GM12878 (cell line): ENCODE measurements around the gene PACS1. TPM values are rescaled to one million over a fixed set of nuclear protein-coding genes. Genes with fewer than 3 reads are reported as not detected.

Experiments used
- ATAC-seq: fragments of 200-7000 bp; cut with Tn5 transposase; 3 replicates; pipeline ENCODE4 v1.9.1; 2020; ENCODE audit warnings: mild to moderate bottlenecking, moderate library complexity
- BruUV-seq: library from RNA; stranded (reverse); fragments of 400-500 nt; replicated peaks from 2 replicates; lab custom pipeline; 2021; lab: Mats Ljungman, UMichigan
- CTCF ChIA-PET: fragments of 300-600 bp; sonication (Branson Sonifier 250); formaldehyde crosslinking; extraction: SDS; loops from one replicate; lab custom pipeline; 2021; ENCODE audit warnings: inconsistent platforms; lab: Yijun Ruan, JAX
- POLR2A ChIA-PET: fragments of 350-600 bp; formaldehyde crosslinking; extraction: SDS; loops from one replicate; lab custom pipeline; 2021; ENCODE audit warnings: inconsistent platforms; lab: Charles Lee
- RAD21 ChIA-PET: fragments of 300-600 bp; sonication (Branson Sonifier 250); formaldehyde crosslinking; loops from one replicate; lab custom pipeline; 2023; ENCODE audit warnings: antibody characterized with exemption; ENCODE audit not compliant: unreplicated experiment; lab: Charles Lee
- SMC1A ChIA-PET: fragments of 300-600 bp; sonication (Branson Sonifier 250); formaldehyde crosslinking; loops from one replicate; lab custom pipeline; 2023; ENCODE audit not compliant: unreplicated experiment, uncharacterized antibody; lab: Charles Lee
- DNase-seq: peaks from one replicate; pipeline ENCODE4 v3.0.0-alpha.2; 2011; ENCODE audit warnings: low read depth, low spot score
- FAIRE-seq: peaks from 3 replicates; lab custom pipeline; 2011; peaks lifted over from hg19 to GRCh38; lab: Jason Lieb, UNC
- H2AFZ ChIP-seq: 2 replicates; pipeline ENCODE4 v1.6.0; 2011; ENCODE audit warnings: low read depth, low read length, control low read depth; ENCODE audit not compliant: control insufficient read depth
- H3K27ac ChIP-seq: 2 replicates; pipeline ENCODE4 v1.5.1; 2011; ENCODE audit warnings: control low read depth; ENCODE audit not compliant: control insufficient read depth, insufficient read depth
- H3K27me3 ChIP-seq, 2 experiments: replicated peaks in 1 of 2; 2 replicates each; pipeline versions ENCODE4 v1.6.0 to v1.6.1; 2011; ENCODE audit warnings: low read length in 1 of 2; ENCODE audit not compliant: control insufficient read depth in 2 of 2, insufficient read depth in 2 of 2
- H3K36me3 ChIP-seq, 2 experiments: 2 replicates each; pipeline ENCODE4 v1.5.1; 2011; ENCODE audit warnings: low read length in 1 of 2; ENCODE audit not compliant: control insufficient read depth in 2 of 2, insufficient read depth in 2 of 2
- H3K4me1 ChIP-seq: 2 replicates; pipeline ENCODE4 v1.6.1; 2011; ENCODE audit warnings: mild to moderate bottlenecking, low read length, moderate library complexity, mixed read lengths; ENCODE audit not compliant: control insufficient read depth, insufficient read depth
- H3K4me2 ChIP-seq: 2 replicates; pipeline ENCODE4 v1.6.0; 2011; ENCODE audit warnings: control low read depth; ENCODE audit not compliant: control insufficient read depth, insufficient read depth
- H3K4me3 ChIP-seq: fragments of 200-600 bp; sonication (generic); 2 replicates; pipeline ENCODE4 v1.5.1; 2016
- H3K79me2 ChIP-seq: 2 replicates; pipeline ENCODE4 v1.6.0; 2011; ENCODE audit warnings: low read length; ENCODE audit not compliant: control insufficient read depth, insufficient read depth
- H3K9ac ChIP-seq: 2 replicates; pipeline ENCODE4 v1.8.0; 2011; ENCODE audit warnings: low read length, control low read depth, mixed read lengths; ENCODE audit not compliant: control insufficient read depth, insufficient read depth
- H3K9me3 ChIP-seq: replicated peaks from 3 replicates; pipeline ENCODE4 v1.5.1; 2011; ENCODE audit warnings: mild to moderate bottlenecking, low read length; ENCODE audit not compliant: control insufficient read depth, insufficient read depth
- H4K20me1 ChIP-seq: 2 replicates; pipeline ENCODE4 v1.6.0; 2011; ENCODE audit not compliant: control insufficient read depth, insufficient read depth
- HDAC2 ChIP-seq: fragments of 200-600 bp; sonication (generic); IDR thresholded peaks from 2 replicates; pipeline ENCODE4 v1.6.1; 2017
- HDGF ChIP-seq: fragments of 450-650 bp; IDR thresholded peaks from 2 replicates; pipeline ENCODE4 v1.6.1; 2016; ENCODE audit warnings: antibody characterized with exemption
- MTA2 ChIP-seq: fragments of 450-650 bp; IDR thresholded peaks from 2 replicates; pipeline ENCODE4 v1.6.1; 2016; ENCODE audit warnings: low read depth, mild to moderate bottlenecking, moderate library complexity
- USF2 ChIP-seq: IDR thresholded peaks from 2 replicates; pipeline ENCODE4 v1.6.1; 2011; ENCODE audit warnings: low read depth, low read length, improper control_type of control experiment, borderline replicate concordance
- YBX1 ChIP-seq: fragments of 450-650 bp; IDR thresholded peaks from 2 replicates; pipeline ENCODE4 v1.6.1; 2016; ENCODE audit warnings: antibody characterized with exemption
- ZNF592 ChIP-seq: fragments of 450-650 bp; IDR thresholded peaks from 2 replicates; pipeline ENCODE4 v1.6.1; 2017; ENCODE audit warnings: mild to moderate bottlenecking, moderate library complexity
- WGBS: methylation state at CpG from one replicate; pipeline ENCODE4 v1.1.6; 2016; ENCODE audit warnings: low lambda C conversion rate; ENCODE audit not compliant: insufficient replicate concordance, insufficient coverage; ENCODE audit errors: missing lambda C conversion rate; 5-methylcytosine and 5-hydroxymethylcytosine counted together
- in situ Hi-C: fragments of 300-500 bp; cut with MboI; formaldehyde crosslinking; loops from 9 replicates; pipeline ENCODE4 v1.14.3; 2018; ENCODE audit warnings: mixed read lengths
- intact Hi-C: fragments of 100-400 bp; cut with micrococcal nuclease; formaldehyde crosslinking; loops from one replicate; pipeline ENCODE4 v1.14.2; 2022; ENCODE audit not compliant: unreplicated experiment
- polyA plus RNA-seq, 11 experiments: library from polyadenylated mRNA; depleted of rRNA in 4 of 11; unstranded in 6 of 11; stranded (reverse) in 5 of 11; fragments of >200 nt; fragmentation: Nextera tagmentation in 4 of 11; fragmentation: Illumina TruSeq in 1 of 11; extraction: Ambion mirVana in 4 of 11; extraction: Trizol in 1 of 11; gene quantifications; 1 replicate in 1 of 11; 2 replicates in 10 of 11; pipeline versions ENCODE4 v1.2.1 to v1.2.3, GENCODE V29; 2011 to 2016; ENCODE audit warnings: inconsistent platforms in 2 of 11, missing spikeins in 2 of 11, low read depth in 1 of 11
- total RNA-seq, 4 experiments: library from RNA; depleted of rRNA in 3 of 4; stranded (reverse); fragments of >200 nt in 3 of 4; fragmentation: Illumina TruSeq in 1 of 4; extraction: Trizol in 1 of 4; gene quantifications; 2 replicates each; pipeline versions ENCODE4 v1.2.1 to v1.2.3, GENCODE V29; 2013 to 2021

The PACS1 gene
- total and polyA plus RNA-seq, 10 of the 15 experiments (the other 5 are each of a cell fraction or from before 2014, with no cell fraction given): 1.1 to 74.3 (median 17.9) TPM

GRCh38 chr11:66050581-66051231, 19.4 kb upstream of the PACS1 start:
- peaks cover 27% of the 10 kb centered on the region for H3K79me2 ChIP-seq
- no TSS peak for BruUV-seq
- no peaks in the 10 kb centered on the region for H3K9me3 ChIP-seq
- peak overlapping the region; percentile 88; the same call in 1 of the 2 replicates for H3K4me2 ChIP-seq
- ChIA-PET POLR2A (interaction anchor here (0.6 to 3.5 kb wide), 10 partner anchors 12 to 994 kb away, joined by 3 to 25 read pairs (median 6); partner anchors contain the start of genes BANF1, EIF1AD and MUS81), SMC1A (interaction anchor here (0.9 to 4.9 kb wide), 5 partner anchors 13 to 261 kb away, joined by 3 to 29 read pairs (median 5); no protein-coding TSS in a partner anchor), RAD21 (interaction anchor here (1.1 to 3.5 kb wide), 6 partner anchors 9 to 171 kb away, joined by 3 to 27 read pairs (median 6); partner anchors contain the start of genes CCDC85B and PACS1), CTCF (interaction anchor here (1.0 to 6.4 kb wide), 9 partner anchors 9 to 205 kb away, joined by 3 to 94 read pairs (median 6); partner anchors contain the start of gene MUS81)
- intact Hi-C loops: loop anchor here (5.0 kb wide), 1 partner anchor 193 kb away; the partner anchor contains the start of gene CFL1
- H3K4me3 ChIP-seq: peak overlapping the region; percentile 80; the same call in 1 of the 2 replicates
- H2AFZ ChIP-seq: no peak overlapping the region
- no peaks in the 10 kb centered on the region for H3K27me3 ChIP-seq
- ATAC-seq (no peak), DNase-seq (no peak), FAIRE-seq (no peak)
- in situ Hi-C loops: no loop called here
- 96% methylated on average over 5 of the region's 5 CpGs for WGBS
- no peak for TF ChIP-seq YBX1
- TF ChIP-seq HDAC2: no peak
- H3K27ac ChIP-seq: peak overlapping the region; percentile 82; the same call in 1 of the 2 replicates
- peak overlapping the region; percentile 87; the same call in 1 of the 2 replicates for H3K9ac ChIP-seq
- peaks cover 15% of the 10 kb centered on the region for H3K4me1 ChIP-seq
- H3K36me3 ChIP-seq: peaks cover 5 to 8% of the 10 kb centered on the region in 2 experiments; a peak in 3 of 4 replicates
- H4K20me1 ChIP-seq: no peaks in the 10 kb centered on the region

GRCh38 chr11:66051371-66051765, 18.7 kb upstream of the PACS1 start:
- no peak for DNase-seq
- POLR2A ChIA-PET: interaction anchor here (1.3 to 3.5 kb wide), 10 partner anchors 12 to 237 kb away, joined by 3 to 25 read pairs (median 8); partner anchors contain the start of genes BANF1, CCDC85B, EIF1AD and MUS81
- peaks cover 5 to 14% of the 10 kb centered on the region in 2 experiments for H3K36me3 ChIP-seq
- H3K27ac ChIP-seq: peak overlapping the region; percentile 82
- no peak for ATAC-seq
- no peaks in the 10 kb centered on the region for H4K20me1 ChIP-seq
- 9% methylated on average over 12 of the region's 12 CpGs for WGBS
- intact Hi-C loops: loop anchor here (5.0 kb wide), 1 partner anchor 194 kb away; the partner anchor contains the start of gene CFL1
- H3K4me2 ChIP-seq: peak overlapping the region; percentile 88
- no peak for FAIRE-seq
- H3K9me3 ChIP-seq: no peaks in the 10 kb centered on the region
- H2AFZ ChIP-seq: peak overlapping the region; percentile 80
- H3K27me3 ChIP-seq: no peaks in the 10 kb centered on the region
- peaks cover 27% of the 10 kb centered on the region for H3K79me2 ChIP-seq
- TF ChIP-seq MTA2 (0 out of 2 replicates have a peak, but pooled peaks have one; percentile 22), HDGF (no peak), ZNF592 (no peak), USF2 (no peak)
- peak overlapping the region; percentile 80 for H3K4me3 ChIP-seq
- CTCF ChIA-PET: interaction anchor here (1.0 to 6.4 kb wide), 11 partner anchors 7 to 204 kb away, joined by 3 to 94 read pairs (median 6); partner anchors contain the start of gene MUS81
- SMC1A ChIA-PET: interaction anchor here (0.9 to 4.9 kb wide), 6 partner anchors 12 to 260 kb away, joined by 3 to 29 read pairs (median 4); partner anchors contain the start of gene MUS81
- H3K4me1 ChIP-seq: peaks cover 15% of the 10 kb centered on the region
- RAD21 ChIA-PET: interaction anchor here (0.9 to 3.5 kb wide), 8 partner anchors 10 to 170 kb away, joined by 3 to 27 read pairs (median 5); partner anchors contain the start of genes CCDC85B and PACS1
- H3K9ac ChIP-seq: peak overlapping the region; percentile 87
- in situ Hi-C loops: no loop called here
- BruUV-seq: TSS peak; percentile 98
